DOHH2 (cell line): ENCODE data around the gene TCEAL9.
A peak's percentile ranks its signal among the peaks of the same experiment; 100 is the strongest.

Experiments used
- H3F3A ChIP-seq: fragments of 200-600 bp; sonication (generic), shearing (Covaris generic); 2 replicates; pipeline ENCODE4 v1.6.0; 2016; ENCODE audit warnings: antibody characterized with exemption, mild to moderate bottlenecking; ENCODE audit not compliant: control insufficient read depth, insufficient read depth
- H3K27ac ChIP-seq: fragments of 200-600 bp; sonication (generic); 2 replicates; pipeline ENCODE4 v1.5.1; 2014; ENCODE audit warnings: low read depth, mild to moderate bottlenecking, low read length, moderate library complexity
- H3K27me3 ChIP-seq: fragments of 200-600 bp; sonication (generic); 2 replicates; pipeline ENCODE4 v1.6.1; 2014; ENCODE audit warnings: mild to moderate bottlenecking, low read length, mixed read lengths; ENCODE audit not compliant: control insufficient read depth
- H3K36me3 ChIP-seq: fragments of 200-600 bp; sonication (generic); 2 replicates; pipeline ENCODE4 v1.6.1; 2014; ENCODE audit warnings: mild to moderate bottlenecking, low read length, moderate library complexity, mixed read lengths; ENCODE audit not compliant: control insufficient read depth
- H3K4me1 ChIP-seq: fragments of 200-600 bp; sonication (generic); 2 replicates; pipeline ENCODE4 v1.6.1; 2014; ENCODE audit warnings: mild to moderate bottlenecking, low read length, mixed read lengths; ENCODE audit not compliant: control insufficient read depth
- H3K4me2 ChIP-seq: fragments of 200-600 bp; sonication (generic); 2 replicates; pipeline ENCODE4 v1.6.0; 2014; ENCODE audit warnings: mild to moderate bottlenecking, low read length, moderate library complexity
- H3K4me3 ChIP-seq: fragments of 200-600 bp; sonication (generic); 2 replicates; pipeline ENCODE4 v1.5.1; 2014; ENCODE audit warnings: mild to moderate bottlenecking, low read length, mixed read lengths
- H3K79me2 ChIP-seq: fragments of 200-600 bp; sonication (generic); 2 replicates; pipeline ENCODE4 v1.6.1; 2014; ENCODE audit warnings: mild to moderate bottlenecking, low read length, mixed read lengths; ENCODE audit not compliant: control insufficient read depth
- H3K9me2 ChIP-seq: fragments of 200-600 bp; sonication (generic); replicated peaks from 2 replicates; pipeline ENCODE4 v1.6.1; 2014; ENCODE audit warnings: mild to moderate bottlenecking, low read length, mixed read lengths; ENCODE audit not compliant: control insufficient read depth
- H3K9me3 ChIP-seq: fragments of 200-600 bp; sonication (generic); 2 replicates; pipeline ENCODE4 v1.6.1; 2014; ENCODE audit warnings: antibody characterized with exemption, low read length, mixed read lengths; ENCODE audit not compliant: control insufficient read depth, insufficient read depth
- H4K20me1 ChIP-seq: fragments of 200-600 bp; sonication (generic); 2 replicates; pipeline ENCODE4 v1.6.0; 2014; ENCODE audit warnings: low read depth, mild to moderate bottlenecking, antibody characterized with exemption, low read length, moderate library complexity; ENCODE audit not compliant: control insufficient read depth, insufficient read depth
- CTCF ChIP-seq: fragments of 200-600 bp; sonication (generic); IDR thresholded peaks from one replicate; pipeline ENCODE4 v1.5.1; 2014; ENCODE audit warnings: antibody characterized with exemption, mild to moderate bottlenecking, low read depth, low read length; ENCODE audit not compliant: poor library complexity, severe bottlenecking
- EZH2phosphoT487 ChIP-seq: fragments of 200-600 bp; sonication (generic); IDR thresholded peaks from 2 replicates; pipeline ENCODE4 v1.6.1; 2017; ENCODE audit warnings: borderline replicate concordance, mild to moderate bottlenecking, antibody characterized with exemption, low read length, moderate library complexity, mixed read lengths

Gene TCEAL9

GRCh38 chrX:103356130-103356798, at the start of gene TCEAL9:
Gene TCEAL9 (plus strand): TSS chrX:103356506. CDS start chrX:103357685, 1,179 bp downstream.
- Histone ChIP-seq H3K27me3 (peaks cover 12% of the 10 kb centered on the region), H3K27ac (no peak within 1 kb of the TSS), H3K79me2 (no peaks in the 10 kb centered on the region)

GRCh38 chrX:103309860-103310554, 46.3 kb upstream of the TCEAL9 start:
- H4K20me1 ChIP-seq, result no peaks in the 10 kb centered on the region
- H3K36me3 ChIP-seq, result no peaks in the 10 kb centered on the region
- no peaks in the 10 kb centered on the region for H3K9me3 ChIP-seq
- H3K27ac ChIP-seq, result no peak overlapping the region
- H3K27me3 ChIP-seq, result no peaks in the 10 kb centered on the region
- H3K4me3 ChIP-seq, result no peak overlapping the region
- no peak overlapping the region for H3K4me2 ChIP-seq
- H3F3A ChIP-seq, result no peaks in the 10 kb centered on the region
- H3K4me1 ChIP-seq, result no peaks in the 10 kb centered on the region
- H3K9me2 ChIP-seq, result no peaks in the 10 kb centered on the region
- no peaks in the 10 kb centered on the region for H3K79me2 ChIP-seq
- TF ChIP-seq CTCF (no peak), EZH2phosphoT487 (no peak)

More at GRCh38 chrX:103356130-103356798, at the start of gene TCEAL9:
- Histone ChIP-seq H3F3A (no peaks in the 10 kb centered on the region), H3K36me3 (no peaks in the 10 kb centered on the region), H3K4me1 (no peaks in the 10 kb centered on the region), H3K4me2 (peak within 1 kb of the TSS; percentile 6; the same call in 1 of the 2 replicates), H3K9me3 (no peaks in the 10 kb centered on the region), H4K20me1 (no peaks in the 10 kb centered on the region), H3K4me3 (no peak within 1 kb of the TSS), H3K9me2 (no peaks in the 10 kb centered on the region)
- TF ChIP-seq EZH2phosphoT487 (no peak), CTCF (no peak)

- no peaks in the 10 kb centered on the region for H3K9me2 ChIP-seq
- H3K79me2 ChIP-seq, result no peaks in the 10 kb centered on the region
- no peak within 1 kb of the TSS for H3K27ac ChIP-seq
- no peaks in the 10 kb centered on the region for H3K4me1 ChIP-seq
- H3K4me3 ChIP-seq, result no peak within 1 kb of the TSS
- TF ChIP-seq CTCF (no peak), EZH2phosphoT487 (no peak)
- no peaks in the 10 kb centered on the region for H3F3A ChIP-seq
- no peaks in the 10 kb centered on the region for H4K20me1 ChIP-seq
- no peaks in the 10 kb centered on the region for H3K9me3 ChIP-seq
- H3K27me3 ChIP-seq, result no peaks in the 10 kb centered on the region
- no peaks in the 10 kb centered on the region for H3K36me3 ChIP-seq
- no peak within 1 kb of the TSS for H3K4me2 ChIP-seq
Measured at GRCh38 chrX:103310555-103311398, 45.5 kb upstream of the TCEAL9 start, which contains the start of gene BEX2. Gene BEX2 (minus strand): TSS chrX:103310990. CDS start chrX:103309976, 1,014 bp downstream.
